HCT116 (cell line): ENCODE results near the gene CLPSL1. TPM values are rescaled to one million over a fixed set of nuclear protein-coding genes. Genes with fewer than 3 reads are reported as not detected.

Experiments used
- ATAC-seq: fragments of 200-7000 bp; cut with Tn5 transposase; 2 replicates; pipeline ENCODE4 v1.9.1; 2020; ENCODE audit warnings: mild to moderate bottlenecking, moderate library complexity
- BruUV-seq: library from RNA; stranded (reverse); fragments of 400-500 nt; replicated peaks from 2 replicates; lab custom pipeline; 2021; lab: Mats Ljungman, UMichigan
- CTCF ChIA-PET: fragments of 300-600 bp; sonication (Branson Sonifier 250); formaldehyde crosslinking; loops from one replicate; lab custom pipeline; 2021; ENCODE audit warnings: antibody characterized with exemption; lab: Charles Lee
- POLR2A ChIA-PET: fragments of 300-600, 350-600 bp; sonication (Branson Sonifier 250); formaldehyde crosslinking; loops from one replicate; lab custom pipeline; 2021; ENCODE audit warnings: antibody characterized with exemption; lab: Charles Lee
- RAD21 ChIA-PET, 2 experiments: fragments of 300-600 bp; sonication (Branson Sonifier 250); formaldehyde crosslinking; loops; one replicate each; lab custom pipeline; 2023; ENCODE audit warnings: low total read pairs in 2 of 2; ENCODE audit not compliant: uncharacterized antibody in 2 of 2, unreplicated experiment in 2 of 2, low non-redundant PET in 1 of 2; lab: Charles Lee
- DNase-seq: peaks from one replicate; pipeline ENCODE4 v3.0.0-alpha.2; 2010; ENCODE audit warnings: low read depth, low spot score
- H2AFZ ChIP-seq: fragments of 200-600 bp; shearing (Covaris generic), sonication (generic); 2 replicates; pipeline ENCODE4 v1.6.1; 2017; ENCODE audit warnings: low read depth, mixed run types, mixed read lengths, antibody characterized with exemption, low read length; ENCODE audit not compliant: poor library complexity, severe bottlenecking
- H3K27ac ChIP-seq: 2 replicates; pipeline ENCODE4 v1.5.1; 2012; ENCODE audit warnings: low read depth, low read length
- H3K27me3 ChIP-seq: fragments of 200-600 bp; sonication (generic); 2 replicates; pipeline ENCODE4 v1.6.1; 2016; ENCODE audit warnings: mixed run types, low read length, mixed read lengths; ENCODE audit not compliant: insufficient read depth
- H3K36me3 ChIP-seq, 2 experiments: fragments of 200-500 bp in 1 of 2; fragments of 200-600 bp in 1 of 2; sonication (Bioruptor generic) in 1 of 2; sonication (generic) in 1 of 2; 2 replicates each; pipeline versions ENCODE4 v1.5.1 to v1.6.1; 2014 to 2016; ENCODE audit warnings: low read length in 2 of 2, inconsistent platforms in 1 of 2, mixed read lengths in 1 of 2, mixed run types in 1 of 2; ENCODE audit not compliant: insufficient read depth in 2 of 2, control insufficient read depth in 1 of 2
- H3K4me1 ChIP-seq, 2 experiments: fragments of 200-600 bp in 1 of 2; sonication (generic) in 1 of 2; 2 replicates each; pipeline versions ENCODE4 v1.5.1 to v1.6.1; 2012 to 2017; ENCODE audit warnings: low read length in 2 of 2, inconsistent platforms in 1 of 2, mild to moderate bottlenecking in 1 of 2, mixed read lengths in 1 of 2, mixed run types in 1 of 2, moderate library complexity in 1 of 2; ENCODE audit not compliant: insufficient read depth in 2 of 2, control insufficient read depth in 1 of 2
- H3K4me2 ChIP-seq: fragments of 200-600 bp; sonication (generic); 2 replicates; pipeline ENCODE4 v1.6.1; 2017; ENCODE audit warnings: mixed run types, low read length, mixed read lengths
- H3K4me3 ChIP-seq, 2 experiments: fragments of 200-600 bp in 1 of 2; sonication (generic) in 1 of 2; replicated peaks in 1 of 2; 2 replicates each; pipeline ENCODE4 v1.5.1; 2011 to 2016; ENCODE audit warnings: low read length in 2 of 2, control low read depth in 1 of 2, low read depth in 1 of 2, mild to moderate bottlenecking in 1 of 2, mixed read lengths in 1 of 2, mixed run types in 1 of 2
- H3K79me2 ChIP-seq: fragments of 200-600 bp; sonication (generic); 2 replicates; pipeline ENCODE4 v1.6.1; 2017; ENCODE audit warnings: mild to moderate bottlenecking, mixed run types, low read length, moderate library complexity, mixed read lengths; ENCODE audit not compliant: insufficient read depth
- H3K9ac ChIP-seq: fragments of 200-600 bp; sonication (generic); 2 replicates; pipeline ENCODE4 v1.6.1; 2016; ENCODE audit warnings: low read length, mixed read lengths
- H3K9me2 ChIP-seq: fragments of 200-600 bp; sonication (generic), shearing (Covaris generic); 2 replicates; pipeline ENCODE4 v1.6.1; 2017; ENCODE audit warnings: mixed run types, mild to moderate bottlenecking, moderate library complexity; ENCODE audit not compliant: insufficient read depth
- H3K9me3 ChIP-seq, 2 experiments: fragments of 200-500 bp in 1 of 2; fragments of 200-600 bp in 1 of 2; sonication (Bioruptor generic) in 1 of 2; sonication (generic) in 1 of 2; 2 replicates each; pipeline ENCODE4 v1.6.1; 2014 to 2017; ENCODE audit warnings: low read length in 2 of 2, mixed read lengths in 2 of 2, inconsistent platforms in 1 of 2, low read depth in 1 of 2, mild to moderate bottlenecking in 1 of 2, mixed run types in 1 of 2, moderate library complexity in 1 of 2; ENCODE audit not compliant: control insufficient read depth in 1 of 2, insufficient read depth in 1 of 2
- H4K20me1 ChIP-seq: fragments of 200-600 bp; sonication (generic), shearing (Covaris generic); 2 replicates; pipeline ENCODE4 v1.6.1; 2017; ENCODE audit warnings: mixed run types, mild to moderate bottlenecking, moderate library complexity; ENCODE audit not compliant: insufficient read depth
- FOSL1 ChIP-seq: IDR thresholded peaks from 2 replicates; pipeline ENCODE4 v1.6.1; 2012; ENCODE audit warnings: low read depth
- JUND ChIP-seq: IDR thresholded peaks from 2 replicates; pipeline ENCODE4 v1.6.1; 2012
- POLR2AphosphoS5 ChIP-seq: IDR thresholded peaks from 2 replicates; pipeline ENCODE4 v1.6.1; 2011; ENCODE audit warnings: mild to moderate bottlenecking, low read depth, low read length, moderate library complexity
- RAD21 ChIP-seq: IDR thresholded peaks from 2 replicates; pipeline ENCODE4 v1.6.1; 2012; ENCODE audit warnings: low read depth, mild to moderate bottlenecking
- SIN3A ChIP-seq: IDR thresholded peaks from 2 replicates; pipeline ENCODE4 v1.6.1; 2012; ENCODE audit warnings: low read depth
- SRF ChIP-seq: IDR thresholded peaks from 2 replicates; pipeline ENCODE4 v1.6.1; 2012; ENCODE audit warnings: low read depth
- TCF7L2 ChIP-seq: IDR thresholded peaks from 2 replicates; pipeline ENCODE4 v1.7.0; 2011; ENCODE audit warnings: borderline replicate concordance, inconsistent platforms; ENCODE audit not compliant: insufficient read depth, insufficient read length; ENCODE audit errors: extremely low read depth
- ZFX ChIP-seq: fragments of 450-650 bp; IDR thresholded peaks from 2 replicates; pipeline ENCODE4 v1.6.1; 2017
- intact Hi-C: fragments of 100-400 bp; cut with micrococcal nuclease; formaldehyde crosslinking; loops from 2 replicates; pipeline ENCODE4 v1.10.0; 2022
- total RNA-seq: library from RNA; stranded (reverse); gene quantifications from one replicate; pipeline ENCODE4 v1.2.1, GENCODE V29; 2021; ENCODE audit not compliant: unreplicated experiment
- TF ChIP-seq, protein P1 (sequence below): IDR thresholded peaks from 2 replicates; pipeline ENCODE4 v1.6.1; 2012
- TF ChIP-seq, protein P2 (sequence below), 3 experiments: fragments of 200-600 bp in 1 of 3; sonication (generic) in 1 of 3; IDR thresholded peaks in 2 of 3; conservative IDR thresholded peaks in 1 of 3; 2 replicates each; pipeline ENCODE4 v1.5.1; 2012 to 2017; ENCODE audit warnings: low read depth in 2 of 3, low read length in 2 of 3, antibody characterized with exemption in 1 of 3, borderline replicate concordance in 1 of 3, control low read depth in 1 of 3, mild to moderate bottlenecking in 1 of 3, mixed read lengths in 1 of 3, mixed run types in 1 of 3, moderate library complexity in 1 of 3; ENCODE audit not compliant: insufficient read depth in 1 of 3
- TF ChIP-seq, protein P3 (sequence below): IDR thresholded peaks from 2 replicates; pipeline ENCODE4 v1.6.1; 2012; ENCODE audit warnings: low read depth

The CLPSL1 gene
- total RNA-seq, 1 experiment from 2014 or later = not detected

DNA sequence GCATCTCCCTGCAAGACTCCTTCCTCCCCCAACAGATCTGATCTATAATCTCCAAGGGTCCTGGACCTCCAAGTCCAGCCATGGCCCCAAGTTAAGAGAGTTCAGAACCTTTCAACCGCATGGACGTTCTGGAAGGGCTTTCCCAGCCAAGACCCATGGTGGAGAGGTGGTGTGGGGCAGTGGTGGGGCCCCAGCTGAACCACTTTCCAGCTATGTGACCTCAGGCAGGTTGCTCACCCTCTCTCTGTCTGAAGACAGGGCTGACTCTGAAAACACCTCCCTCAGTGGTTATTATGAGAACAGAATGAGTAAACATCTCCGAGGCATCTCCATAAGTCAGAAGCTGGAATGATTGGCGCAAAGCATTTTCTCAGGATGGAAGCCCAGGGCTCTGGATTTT lies 15.4 kb downstream of the CLPSL1 start (continued):
- TF ChIP-seq FOSL1 (no peak), SIN3A (no peak), ZFX (no peak)
- TF ChIP-seq, protein P1, sequence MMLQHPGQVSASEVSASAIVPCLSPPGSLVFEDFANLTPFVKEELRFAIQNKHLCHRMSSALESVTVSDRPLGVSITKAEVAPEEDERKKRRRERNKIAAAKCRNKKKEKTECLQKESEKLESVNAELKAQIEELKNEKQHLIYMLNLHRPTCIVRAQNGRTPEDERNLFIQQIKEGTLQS = no peak
- TF ChIP-seq, all 23 proteins: peak for 0

DNA sequence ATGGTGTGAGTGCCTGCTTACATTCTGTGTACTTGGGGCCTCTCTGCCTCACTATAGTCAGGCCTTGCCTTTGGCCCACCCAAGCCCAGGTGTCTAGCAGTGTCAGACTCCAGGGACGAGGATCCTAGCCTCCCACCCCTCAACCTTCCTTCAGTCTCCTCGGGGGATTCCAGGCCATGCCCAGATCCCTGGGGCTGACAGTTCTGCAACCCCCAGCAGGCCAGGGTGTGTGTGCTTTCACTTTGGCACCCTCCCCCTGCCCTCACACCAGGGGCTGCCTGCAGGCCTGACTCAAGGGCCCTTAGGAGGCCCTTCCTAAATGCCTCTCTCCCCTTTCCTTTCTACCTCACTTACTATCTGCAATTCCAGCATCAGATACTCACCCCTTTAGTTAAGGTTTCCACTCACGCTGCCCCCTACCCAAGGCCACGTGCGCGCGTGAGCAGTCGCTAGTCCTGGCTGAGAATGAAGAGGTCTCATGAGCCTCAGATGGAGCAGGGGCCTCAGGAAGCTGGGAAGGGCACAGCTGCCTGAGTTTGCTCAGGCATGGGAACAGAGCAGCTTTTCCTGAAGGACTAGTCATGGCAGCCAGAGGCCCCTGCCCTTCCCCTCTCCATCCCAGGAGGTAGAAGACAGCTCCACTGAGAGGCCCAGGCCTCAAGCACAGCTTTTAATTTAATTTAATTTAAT lies 17.2 kb downstream of the CLPSL1 start:
- ATAC-seq (no peak), DNase-seq (no peak)
- Histone ChIP-seq H3K4me3 (no peak overlapping the region), H4K20me1 (no peaks in the 10 kb centered on the region), H3K9me3 (no peaks in the 10 kb centered on the region), H3K4me2 (no peak overlapping the region), H3K27ac (no peak overlapping the region), H3K9me2 (no peaks in the 10 kb centered on the region), H3K36me3 (no peaks in the 10 kb centered on the region), H3K27me3 (0 out of 2 replicates have a peak, but pooled peaks cover 3% of the 10 kb centered on the region), H3K9ac (no peak overlapping the region), H2AFZ (no peak overlapping the region), H3K4me1 (no peaks in the 10 kb centered on the region), H3K79me2 (no peaks in the 10 kb centered on the region)
- intact Hi-C loops = no loop called here
- ChIA-PET CTCF (no interaction called here), POLR2A (interaction anchor here (1.6 kb wide), 1 partner anchor 10 kb away, joined by 3 read pairs; no protein-coding TSS in a partner anchor), RAD21 (no interaction called here)
- BruUV-seq = no TSS peak
- TF ChIP-seq FOSL1 = no peak
- TF ChIP-seq RAD21 = no peak
- no peak for TF ChIP-seq TCF7L2
- no peak for TF ChIP-seq ZFX
- TF ChIP-seq, protein P1 = no peak
- no peak for TF ChIP-seq JUND
- no peak for TF ChIP-seq SRF
- no peak for TF ChIP-seq POLR2AphosphoS5
- TF ChIP-seq, protein P2, sequence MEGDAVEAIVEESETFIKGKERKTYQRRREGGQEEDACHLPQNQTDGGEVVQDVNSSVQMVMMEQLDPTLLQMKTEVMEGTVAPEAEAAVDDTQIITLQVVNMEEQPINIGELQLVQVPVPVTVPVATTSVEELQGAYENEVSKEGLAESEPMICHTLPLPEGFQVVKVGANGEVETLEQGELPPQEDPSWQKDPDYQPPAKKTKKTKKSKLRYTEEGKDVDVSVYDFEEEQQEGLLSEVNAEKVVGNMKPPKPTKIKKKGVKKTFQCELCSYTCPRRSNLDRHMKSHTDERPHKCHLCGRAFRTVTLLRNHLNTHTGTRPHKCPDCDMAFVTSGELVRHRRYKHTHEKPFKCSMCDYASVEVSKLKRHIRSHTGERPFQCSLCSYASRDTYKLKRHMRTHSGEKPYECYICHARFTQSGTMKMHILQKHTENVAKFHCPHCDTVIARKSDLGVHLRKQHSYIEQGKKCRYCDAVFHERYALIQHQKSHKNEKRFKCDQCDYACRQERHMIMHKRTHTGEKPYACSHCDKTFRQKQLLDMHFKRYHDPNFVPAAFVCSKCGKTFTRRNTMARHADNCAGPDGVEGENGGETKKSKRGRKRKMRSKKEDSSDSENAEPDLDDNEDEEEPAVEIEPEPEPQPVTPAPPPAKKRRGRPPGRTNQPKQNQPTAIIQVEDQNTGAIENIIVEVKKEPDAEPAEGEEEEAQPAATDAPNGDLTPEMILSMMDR (IDR thresholded peaks at IDR 0.05 in 2 of 3, conservative IDR thresholded peaks at IDR 0.05 in 1 of 3; ENCODE audit: borderline replicate concordance in 1 of 3, insufficient read depth in 1 of 3, low read depth in 2 of 3, low read length in 2 of 3) = no peak
- TF ChIP-seq, protein P3, sequence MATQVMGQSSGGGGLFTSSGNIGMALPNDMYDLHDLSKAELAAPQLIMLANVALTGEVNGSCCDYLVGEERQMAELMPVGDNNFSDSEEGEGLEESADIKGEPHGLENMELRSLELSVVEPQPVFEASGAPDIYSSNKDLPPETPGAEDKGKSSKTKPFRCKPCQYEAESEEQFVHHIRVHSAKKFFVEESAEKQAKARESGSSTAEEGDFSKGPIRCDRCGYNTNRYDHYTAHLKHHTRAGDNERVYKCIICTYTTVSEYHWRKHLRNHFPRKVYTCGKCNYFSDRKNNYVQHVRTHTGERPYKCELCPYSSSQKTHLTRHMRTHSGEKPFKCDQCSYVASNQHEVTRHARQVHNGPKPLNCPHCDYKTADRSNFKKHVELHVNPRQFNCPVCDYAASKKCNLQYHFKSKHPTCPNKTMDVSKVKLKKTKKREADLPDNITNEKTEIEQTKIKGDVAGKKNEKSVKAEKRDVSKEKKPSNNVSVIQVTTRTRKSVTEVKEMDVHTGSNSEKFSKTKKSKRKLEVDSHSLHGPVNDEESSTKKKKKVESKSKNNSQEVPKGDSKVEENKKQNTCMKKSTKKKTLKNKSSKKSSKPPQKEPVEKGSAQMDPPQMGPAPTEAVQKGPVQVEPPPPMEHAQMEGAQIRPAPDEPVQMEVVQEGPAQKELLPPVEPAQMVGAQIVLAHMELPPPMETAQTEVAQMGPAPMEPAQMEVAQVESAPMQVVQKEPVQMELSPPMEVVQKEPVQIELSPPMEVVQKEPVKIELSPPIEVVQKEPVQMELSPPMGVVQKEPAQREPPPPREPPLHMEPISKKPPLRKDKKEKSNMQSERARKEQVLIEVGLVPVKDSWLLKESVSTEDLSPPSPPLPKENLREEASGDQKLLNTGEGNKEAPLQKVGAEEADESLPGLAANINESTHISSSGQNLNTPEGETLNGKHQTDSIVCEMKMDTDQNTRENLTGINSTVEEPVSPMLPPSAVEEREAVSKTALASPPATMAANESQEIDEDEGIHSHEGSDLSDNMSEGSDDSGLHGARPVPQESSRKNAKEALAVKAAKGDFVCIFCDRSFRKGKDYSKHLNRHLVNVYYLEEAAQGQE = no peak
